HG02884 (cell line): Measurements from ENCODE around the gene TMEM200B.
"Not testable (repeated sequence)": the region's sequence is repeated elsewhere in the genome, so short reads cannot be mapped to it uniquely, and the experiment has no call there.

Source experiments
- ATAC-seq: cut with Tn5 transposase; IDR thresholded peaks from one replicate; pipeline ENCODE4 v1.9.1; 2021; ENCODE audit warnings: mild to moderate bottlenecking, moderate library complexity; ENCODE audit not compliant: unreplicated experiment

Gene TMEM200B

GRCh38 chr1:29113413-29114117, 10.1 kb downstream of the TMEM200B start:
- ATAC-seq, result no peak

GRCh38 chr1:29112705-29113412, 10.8 kb downstream of the TMEM200B start:
- ATAC-seq, result no peak

- ATAC-seq, result not testable (repeated sequence)
Measured at GRCh38 chr1:29108041-29108440, 15.7 kb downstream of the TMEM200B start.

- no peak for ATAC-seq
Measured at GRCh38 chr1:29105822-29106221, 17.9 kb downstream of the TMEM200B start.

- no peak for ATAC-seq
Measured at GRCh38 chr1:29100487-29100886, 23.2 kb downstream of the TMEM200B start.

- ATAC-seq, result no peak
Measured at GRCh38 chr1:29099286-29099685, 24.4 kb downstream of the TMEM200B start.

- no peak for ATAC-seq
Measured at GRCh38 chr1:29096231-29096886, 27.3 kb downstream of the TMEM200B start.

- no peak for ATAC-seq
Measured at GRCh38 chr1:29094954-29095353, 28.7 kb downstream of the TMEM200B start.

GRCh38 chr1:29094433-29094832, 29.3 kb downstream of the TMEM200B start:
- no peak for ATAC-seq

GRCh38 chr1:29092704-29093103, 31.0 kb downstream of the TMEM200B start:
- not testable (repeated sequence) for ATAC-seq

- ATAC-seq, result no peak
Measured at GRCh38 chr1:29090937-29091618, 32.6 kb downstream of the TMEM200B start.

GRCh38 chr1:29084196-29084521, 39.5 kb downstream of the TMEM200B start:
- ATAC-seq, result no peak

GRCh38 chr1:29083317-29084195, 40.1 kb downstream of the TMEM200B start:
- ATAC-seq, result no peak

- ATAC-seq, result no peak
Measured at GRCh38 chr1:29082519-29082918, 41.2 kb downstream of the TMEM200B start.

GRCh38 chr1:29081201-29081600, 42.5 kb downstream of the TMEM200B start:
- ATAC-seq, result no peak

- not testable (repeated sequence) for ATAC-seq
Measured at GRCh38 chr1:29079916-29080629, 43.6 kb downstream of the TMEM200B start.

GRCh38 chr1:29077155-29077554, 46.5 kb downstream of the TMEM200B start:
- ATAC-seq, result no peak
